SH-SY5Y (cell line): Measurements from ENCODE around the gene OR56A3.

ENCODE experiments used
- GATA2 ChIP-seq: IDR thresholded peaks from 2 replicates; pipeline ENCODE4 v1.6.1; 2011; ENCODE audit warnings: mild to moderate bottlenecking, low read depth, low read length
- GATA3 ChIP-seq: IDR thresholded peaks from 2 replicates; pipeline ENCODE4 v1.6.1; 2011; ENCODE audit warnings: low read depth, mild to moderate bottlenecking, low read length, moderate library complexity

GRCh38 chr11:5928811-5929210 is 13.2 kb upstream of the OR56A3 start:
- TF ChIP-seq GATA2 (no peak), GATA3 (no peak)
